Heart left ventricle (tissue), 16 donors: Measurements from ENCODE around the gene GPR89B. TPM values are rescaled to one million over a fixed set of nuclear protein-coding genes. Genes with fewer than 3 reads are reported as not detected.
A peak's percentile ranks its signal among the peaks of the same experiment; 100 is the strongest.
"Not testable (repeated sequence)": the region's sequence is repeated elsewhere in the genome, so short reads cannot be mapped to it uniquely, and the experiment has no call there.

Experiments used
- ATAC-seq, 4 donors: fragments of 200-7000 bp; cut with Tn5 transposase; one replicate each; pipeline ENCODE4 v1.9.1; 2020 to 2022; ENCODE audit warnings: moderate library complexity in 4 of 4, mild to moderate bottlenecking in 3 of 4, moderate number of reproducible peaks in 1 of 4
- DNase-seq, 5 donors: peaks; one replicate each; pipeline ENCODE4 v3.0.0-alpha.2; 2020
- H3K27ac ChIP-seq, 12 donors: fragments of 200-600 bp; sonication (generic) in 4 of 12; one replicate each; pipeline versions ENCODE4 v1.5.0 to v1.8.0; 2016 to 2022; ENCODE audit warnings: mild to moderate bottlenecking in 2 of 12
- H3K27me3 ChIP-seq, 9 donors: fragments of 200-600 bp; sonication (generic) in 2 of 9; one replicate each; pipeline versions ENCODE4 v1.5.1 to v1.8.0; 2016 to 2022; ENCODE audit warnings: mild to moderate bottlenecking in 3 of 9
- H3K36me3 ChIP-seq, 9 donors: fragments of 200-600 bp; sonication (generic) in 2 of 9; one replicate each; pipeline versions ENCODE4 v1.5.0 to v1.8.0; 2018 to 2022; ENCODE audit warnings: mild to moderate bottlenecking in 2 of 9
- H3K4me1 ChIP-seq, 12 donors: fragments of 200-600 bp; sonication (generic) in 4 of 12; one replicate each; pipeline versions ENCODE4 v1.5.0 to v1.8.0; 2016 to 2022; ENCODE audit warnings: mild to moderate bottlenecking in 3 of 12
- H3K4me3 ChIP-seq, 12 donors: fragments of 200-600 bp; sonication (generic) in 4 of 12; one replicate each; pipeline versions ENCODE4 v1.5.0 to v1.8.0; 2017 to 2022; ENCODE audit warnings: mild to moderate bottlenecking in 9 of 12, moderate library complexity in 4 of 12
- H3K9me3 ChIP-seq, 12 donors: fragments of 200-600 bp; sonication (generic) in 4 of 12; one replicate each; pipeline versions ENCODE4 v1.5.0 to v1.8.0; 2016 to 2022; ENCODE audit warnings: mild to moderate bottlenecking in 1 of 12
- POLR2A ChIP-seq, 2 donors: fragments of 450-650 bp; IDR thresholded peaks; one replicate each; pipeline ENCODE4 v1.6.1; 2017; ENCODE audit warnings: antibody characterized with exemption in 2 of 2, mild to moderate bottlenecking in 2 of 2, moderate library complexity in 2 of 2
- WGBS, 4 donors: extraction: QIAGEN DNeasy Blood & Tissue Kit in 2 of 4; methylation state at CpG; one replicate each; pipeline versions ENCODE4 v1.1.5 to v1.1.7; 2013 to 2018; 5-methylcytosine and 5-hydroxymethylcytosine counted together
- intact Hi-C, 10 donors: fragments of 100-400 bp; cut with DNase I; formaldehyde crosslinking; loops; one replicate each; pipeline versions ENCODE4 v1.11.1 to v1.14.2; 2022
- long read RNA-seq, 3 donors: library from polyadenylated mRNA; unstranded; transcript quantifications; one replicate each; pipeline ENCODE4 v2.0.0, GENCODE V29; 2020 to 2021
- polyA plus RNA-seq, 2 donors: library from polyadenylated mRNA; stranded (reverse); fragments of 200-250 nt; gene quantifications; one replicate each; pipeline ENCODE4 v1.2.3, GENCODE V29; 2013
- total RNA-seq, 9 donors: library from RNA; depleted of rRNA in 2 of 9; stranded (reverse); fragments of >200 nt in 2 of 9; fragmentation: NEBNext Ultra II Directional in 3 of 9; extraction: Animal tissue kit (Norgen Biotek cat#: 25700) in 3 of 9; gene quantifications; one replicate each; pipeline versions ENCODE4 v1.1.0 to v1.2.4, GENCODE V29; 2016 to 2023
- TF ChIP-seq, protein P1 (sequence below), 12 donors: fragments of 200-600 bp; sonication (generic) in 4 of 12; IDR thresholded peaks; one replicate each; pipeline versions ENCODE4 v1.5.0 to v1.8.0; 2018 to 2022; ENCODE audit warnings: antibody characterized with exemption in 12 of 12, mild to moderate bottlenecking in 5 of 12
- donor health status: ischemic (EF 13 %, LVEDD 7.1; RV severe dilation, severe dysfunction).
- donor health status: healthy with polysubstance abuse.
- donor health status: DM: no; HTN: yes; CAD: no.
- donor health status: DM: no; HTN: no; CAD: no.
- donor health status: ischemic (EF 25% LVEDD 6.9; RV normal size, moderate dysfunction).
- donor health status: ischemic (EF 25% LVEDD 5.7; RV mildly dilated, moderate dysfunction).
- donor health status: healthy.
- donor health status: DM: yes; HTN: yes; CAD: no.
- donor health status: ischemic (EF 35%, LVEDD 5.7; RV mildly dilated, moderate dysfunction).
- donor health status: nonischemic (EF 11% LVEDD 7.7; RV severe dilation, severe dysfunction).
- donor health status: DM: yes; HTN: yes; CAD: no.
- donor health status: PGD.
- donor health status: ischemic (EF 29% LVEDD 5.4; RV normal size, mild dysfunction).
- donor health status: nonischemic (EF 23%, LVEDD 6.1; RV moderate dilation, normal function).

The GPR89B gene
- total RNA-seq (1 to 10 TPM; 4.0 to 9.8 (median 5.7) TPM), polyA plus RNA-seq (10 to 100 TPM in 1 of 2 donors, 1 to 10 TPM in 1; 4.5 to 11.7 TPM)
- long read RNA-seq, donor 1, partial matches to known transcripts: 3 of 7 reads
- long read RNA-seq, donor 1, other reads (novel, unspliced or antisense): 1 of 7 reads
- long read RNA-seq, donor 2, transcript GPR89B-201 (14 exons, 1,934 nt): major isoform, 7 of 13 reads
- long read RNA-seq, donor 2, partial matches to known transcripts: 4 of 13 reads
- long read RNA-seq, donor 2, other reads (novel, unspliced or antisense): 2 of 13 reads
- long read RNA-seq, donor 3, partial matches to known transcripts: 1 of 2 reads
- long read RNA-seq, donor 3, other reads (novel, unspliced or antisense): 1 of 2 reads

DNA sequence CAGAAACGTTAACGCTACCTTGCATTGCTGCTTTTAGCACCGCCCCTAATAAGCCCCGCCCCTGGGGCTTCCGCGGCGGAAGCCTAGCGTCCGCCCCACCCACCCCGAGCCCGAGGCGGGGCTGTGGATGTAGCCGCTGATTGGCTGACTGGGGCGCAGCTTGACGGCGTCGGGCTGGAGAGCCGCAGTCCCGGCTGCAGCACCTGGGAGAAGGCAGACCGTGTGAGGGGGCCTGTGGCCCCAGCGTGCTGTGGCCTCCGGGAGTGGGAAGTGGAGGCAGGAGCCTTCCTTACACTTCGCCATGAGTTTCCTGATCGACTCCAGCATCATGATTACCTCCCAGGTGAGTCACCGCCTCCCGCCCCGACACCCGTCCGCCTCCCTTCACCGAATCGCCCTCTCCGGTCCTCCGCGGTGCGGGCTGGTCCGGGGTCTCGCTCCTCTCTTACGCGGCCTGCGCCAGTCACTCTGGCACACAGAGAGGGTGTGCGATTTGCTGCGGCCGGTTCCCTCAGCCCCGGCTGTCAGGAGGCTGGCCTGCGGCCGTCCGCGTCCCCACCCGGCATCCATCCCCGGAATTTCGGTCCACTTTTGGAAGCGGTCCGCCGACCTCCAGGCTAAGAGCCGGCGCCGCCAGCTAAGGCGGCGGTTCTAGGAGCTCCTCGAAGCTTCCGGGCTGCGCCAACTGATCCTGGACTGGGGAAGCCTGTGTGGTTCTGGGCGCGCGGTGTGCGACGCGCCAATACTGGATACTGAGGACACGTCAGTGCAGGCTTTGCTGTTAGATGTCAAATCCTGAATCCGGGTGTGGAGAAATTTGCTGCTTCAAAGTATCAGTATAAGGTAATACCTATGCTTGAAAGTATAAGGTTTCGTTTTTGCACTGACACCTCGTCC lies at the start of gene GPR89B:
Gene GPR89B (plus strand): TSS at position 185 of the 897 bp plus-strand sequence. CDS start 117 bp downstream, at position 302.
- H3K36me3 ChIP-seq, H3K9me3 ChIP-seq, H3K27me3 ChIP-seq, intact Hi-C loops: not testable (repeated sequence)
- DNase-seq (peak; percentile 91 to 95 (median 91)), ATAC-seq (peak; percentile 99 to 100 (median 100))
- 0 to 1% (median 1%) methylated on average over 22 to 55 of the region's 72 CpGs for WGBS, 4 donors
- H3K27ac ChIP-seq: peak within 1 kb of the TSS in 11 of 12 donors; percentile 60 to 88 (median 79)
- TF ChIP-seq POLR2A (IDR thresholded peaks at IDR 0.05): peak; percentile 35 to 70
- peaks cover 0 to 11% (median 5%) of the 10 kb centered on the region in 12 donors for H3K4me1 ChIP-seq
- H3K4me3 ChIP-seq: peak within 1 kb of the TSS; percentile 59 to 99 (median 94)

GRCh38 chr1:147879911-147880310 lies 48.3 kb upstream of the GPR89B start:
- DNase-seq (no peak), ATAC-seq (no peak)
- no peak for TF ChIP-seq POLR2A (IDR thresholded peaks at IDR 0.05)
- TF ChIP-seq, protein P1, sequence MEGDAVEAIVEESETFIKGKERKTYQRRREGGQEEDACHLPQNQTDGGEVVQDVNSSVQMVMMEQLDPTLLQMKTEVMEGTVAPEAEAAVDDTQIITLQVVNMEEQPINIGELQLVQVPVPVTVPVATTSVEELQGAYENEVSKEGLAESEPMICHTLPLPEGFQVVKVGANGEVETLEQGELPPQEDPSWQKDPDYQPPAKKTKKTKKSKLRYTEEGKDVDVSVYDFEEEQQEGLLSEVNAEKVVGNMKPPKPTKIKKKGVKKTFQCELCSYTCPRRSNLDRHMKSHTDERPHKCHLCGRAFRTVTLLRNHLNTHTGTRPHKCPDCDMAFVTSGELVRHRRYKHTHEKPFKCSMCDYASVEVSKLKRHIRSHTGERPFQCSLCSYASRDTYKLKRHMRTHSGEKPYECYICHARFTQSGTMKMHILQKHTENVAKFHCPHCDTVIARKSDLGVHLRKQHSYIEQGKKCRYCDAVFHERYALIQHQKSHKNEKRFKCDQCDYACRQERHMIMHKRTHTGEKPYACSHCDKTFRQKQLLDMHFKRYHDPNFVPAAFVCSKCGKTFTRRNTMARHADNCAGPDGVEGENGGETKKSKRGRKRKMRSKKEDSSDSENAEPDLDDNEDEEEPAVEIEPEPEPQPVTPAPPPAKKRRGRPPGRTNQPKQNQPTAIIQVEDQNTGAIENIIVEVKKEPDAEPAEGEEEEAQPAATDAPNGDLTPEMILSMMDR (IDR thresholded peaks at IDR 0.05): no peak
- Histone ChIP-seq H3K27me3 (no peaks in the 10 kb centered on the region), H3K9me3 (peaks cover 0 to 9% (median 2%) of the 10 kb centered on the region in 12 donors), H3K27ac (no peak overlapping the region), H3K36me3 (no peaks in the 10 kb centered on the region), H3K4me1 (peaks cover 0 to 6% (median 0%) of the 10 kb centered on the region in 12 donors), H3K4me3 (no peak overlapping the region)
- intact Hi-C loops: loop anchor here in 2 of 10 donors (5.0 kb wide), 3 partner anchors 43 to 138 kb away; no protein-coding TSS in a partner anchor

DNA sequence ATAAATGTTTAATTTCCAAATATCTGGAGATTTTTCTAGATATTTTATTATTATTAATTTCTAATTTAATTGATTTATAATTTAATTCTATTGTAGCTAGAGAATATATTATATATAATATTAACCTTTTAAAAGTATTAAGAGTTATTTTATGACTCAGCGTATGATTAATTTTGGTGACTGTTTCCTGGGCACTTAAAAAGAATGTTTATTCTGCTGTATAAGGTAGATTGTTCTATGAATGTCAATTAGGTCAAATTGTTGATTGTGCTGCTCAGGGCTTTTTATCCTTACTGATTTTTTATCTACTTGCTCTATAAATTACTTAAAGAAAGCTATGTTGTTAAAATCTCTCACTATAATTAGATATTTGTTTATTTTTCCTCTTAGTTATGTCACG lies 45.7 kb upstream of the GPR89B start:
- H3K9me3 ChIP-seq: peaks cover 0 to 9% (median 2%) of the 10 kb centered on the region in 12 donors
- 54 to 63% (median 60%) methylated on average over 2 of the region's 2 CpGs for WGBS, 4 donors
- no peak for ATAC-seq
- H3K36me3 ChIP-seq: no peaks in the 10 kb centered on the region
- TF ChIP-seq, protein P1 (IDR thresholded peaks at IDR 0.05): no peak
- no peak for TF ChIP-seq POLR2A (IDR thresholded peaks at IDR 0.05)
- H3K4me1 ChIP-seq: peaks cover 0 to 6% (median 0%) of the 10 kb centered on the region in 12 donors
- H3K4me3 ChIP-seq: no peak overlapping the region
- intact Hi-C loops: no loop called here
- no peak for DNase-seq
- no peak overlapping the region for H3K27ac ChIP-seq
- H3K27me3 ChIP-seq: no peaks in the 10 kb centered on the region

DNA sequence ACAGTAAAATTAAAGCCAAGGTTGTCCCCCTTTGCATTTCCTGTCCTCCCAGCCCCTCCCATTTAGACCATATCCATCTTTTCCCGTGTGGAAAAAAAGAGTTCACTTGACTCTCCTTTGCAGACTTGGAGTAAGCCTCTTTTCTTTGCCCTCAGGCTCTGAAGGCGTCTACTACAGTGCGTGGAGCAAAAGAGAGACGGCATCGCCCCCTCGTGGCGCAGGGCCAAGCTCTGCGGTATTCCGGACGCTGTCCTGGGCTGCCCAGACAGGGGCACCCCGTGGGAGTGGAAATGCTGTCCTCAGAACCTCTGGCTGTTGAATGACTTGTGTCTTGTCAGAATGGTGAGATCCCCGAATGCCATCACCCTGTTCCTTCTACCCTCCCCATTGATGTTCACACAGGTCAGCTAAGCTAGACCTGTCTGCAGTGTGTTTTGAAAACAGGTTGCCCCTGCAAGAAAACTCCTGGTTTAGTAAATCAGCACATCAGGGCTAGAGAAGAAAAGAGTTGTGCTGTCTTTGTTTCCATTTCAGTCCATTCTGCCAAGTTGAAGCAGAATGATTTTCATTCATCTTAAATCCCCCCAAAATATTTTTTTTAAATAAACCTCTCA lies 37.9 kb upstream of the GPR89B start:
- H3K9me3 ChIP-seq: no peaks in the 10 kb centered on the region
- no peak overlapping the region for H3K27ac ChIP-seq
- no peak for TF ChIP-seq POLR2A (IDR thresholded peaks at IDR 0.05)
- TF ChIP-seq, protein P1 (IDR thresholded peaks at IDR 0.05): peak; percentile 50 to 82 (median 72)
- no peaks in the 10 kb centered on the region for H3K36me3 ChIP-seq
- H3K4me1 ChIP-seq: peaks cover 0 to 31% (median 5%) of the 10 kb centered on the region in 12 donors
- DNase-seq (peak; percentile 65 to 87 (median 70)), ATAC-seq (peak; percentile 83 to 93 (median 90))
- peaks cover 0 to 6% (median 0%) of the 10 kb centered on the region in 9 donors for H3K27me3 ChIP-seq
- intact Hi-C loops: loop anchor here (1.0 to 10.0 kb wide), 13 partner anchors 165 to 618 kb away; no protein-coding TSS in a partner anchor
- no peak overlapping the region for H3K4me3 ChIP-seq
- WGBS, 4 donors: 5 to 8% (median 6%) methylated on average over 12 of the region's 12 CpGs
